ENCODE measurements around the gene IGSF23. TPM values are rescaled to one million over a fixed set of nuclear protein-coding genes. Genes with fewer than 3 reads are reported as not detected.

IGSF23 gene
- total RNA-seq, 1 donor: not detected

DNA sequence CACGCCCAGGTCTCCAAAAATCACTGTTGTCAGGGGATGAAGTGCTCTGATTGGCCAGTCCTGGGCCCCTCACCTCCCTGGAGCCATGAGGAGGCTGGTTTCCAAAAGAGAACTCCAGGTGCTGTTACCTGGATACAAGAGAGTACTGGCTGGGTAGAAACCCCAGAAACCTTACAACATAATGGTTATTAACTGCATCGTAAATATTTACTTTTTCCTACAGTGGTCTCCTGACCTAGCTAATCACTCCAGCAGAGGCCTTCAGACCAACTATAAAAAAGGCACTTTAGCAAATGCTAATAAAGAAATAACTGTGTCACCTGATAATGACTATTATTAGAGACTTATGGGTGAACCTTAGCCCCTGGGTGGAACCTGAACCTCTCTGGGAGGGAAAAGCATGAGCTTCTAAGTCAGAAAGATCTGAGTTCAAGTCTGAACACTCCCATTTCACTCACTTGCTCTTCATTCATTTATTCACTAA, 1.5 kb upstream of the IGSF23 start:
- Histone ChIP-seq H3K4me2 (ENCODE audit: insufficient read depth, low read length) (no peak overlapping the region), H3K4me3 (ENCODE audit: insufficient read depth, low read length) (no peak overlapping the region), H2AFZ (ENCODE audit: low read length) (no peak overlapping the region), H3K27ac (ENCODE audit: low read depth, low read length) (no peak overlapping the region), H3K79me2 (ENCODE audit: insufficient read depth, low read length) (no peaks in the 10 kb centered on the region), H3K36me3 (ENCODE audit: insufficient read depth, low read length) (no peaks in the 10 kb centered on the region), H4K20me1 (ENCODE audit: insufficient read depth, low read length) (no peaks in the 10 kb centered on the region), H3K4me1 (ENCODE audit: insufficient read depth, low read length) (peaks cover 17% of the 10 kb centered on the region), H3K27me3 (ENCODE audit: insufficient read depth, low read length) (no peaks in the 10 kb centered on the region), H3K9me3 (ENCODE audit: low read depth, low read length) (no peaks in the 10 kb centered on the region)
- TF ChIP-seq, protein P1, sequence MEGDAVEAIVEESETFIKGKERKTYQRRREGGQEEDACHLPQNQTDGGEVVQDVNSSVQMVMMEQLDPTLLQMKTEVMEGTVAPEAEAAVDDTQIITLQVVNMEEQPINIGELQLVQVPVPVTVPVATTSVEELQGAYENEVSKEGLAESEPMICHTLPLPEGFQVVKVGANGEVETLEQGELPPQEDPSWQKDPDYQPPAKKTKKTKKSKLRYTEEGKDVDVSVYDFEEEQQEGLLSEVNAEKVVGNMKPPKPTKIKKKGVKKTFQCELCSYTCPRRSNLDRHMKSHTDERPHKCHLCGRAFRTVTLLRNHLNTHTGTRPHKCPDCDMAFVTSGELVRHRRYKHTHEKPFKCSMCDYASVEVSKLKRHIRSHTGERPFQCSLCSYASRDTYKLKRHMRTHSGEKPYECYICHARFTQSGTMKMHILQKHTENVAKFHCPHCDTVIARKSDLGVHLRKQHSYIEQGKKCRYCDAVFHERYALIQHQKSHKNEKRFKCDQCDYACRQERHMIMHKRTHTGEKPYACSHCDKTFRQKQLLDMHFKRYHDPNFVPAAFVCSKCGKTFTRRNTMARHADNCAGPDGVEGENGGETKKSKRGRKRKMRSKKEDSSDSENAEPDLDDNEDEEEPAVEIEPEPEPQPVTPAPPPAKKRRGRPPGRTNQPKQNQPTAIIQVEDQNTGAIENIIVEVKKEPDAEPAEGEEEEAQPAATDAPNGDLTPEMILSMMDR (IDR thresholded peaks at IDR 0.05; ENCODE audit: extremely low read depth, low read depth, low read length): no peak
- DNase-seq (ENCODE audit: insufficient read length, low spot score, missing footprints): no peak

DNA sequence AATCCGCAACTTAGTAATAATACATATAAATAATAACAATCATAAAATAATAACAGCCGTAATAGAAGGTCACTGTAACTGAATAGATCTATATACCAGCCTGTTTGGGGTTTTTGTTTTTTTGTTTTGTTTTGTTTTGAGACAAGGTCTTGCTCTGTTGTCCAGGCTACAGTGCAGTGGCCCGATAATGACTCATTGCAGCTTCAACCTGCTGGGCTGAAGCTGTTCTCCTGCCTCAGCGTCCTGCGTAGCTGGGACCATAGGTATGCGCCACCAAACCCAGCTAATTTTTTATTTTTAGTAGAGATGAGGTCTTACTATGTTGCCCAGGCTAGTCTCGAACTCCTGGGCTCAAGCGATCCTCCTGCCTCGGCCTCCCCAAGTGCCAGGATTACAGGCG, 950 bp downstream of the IGSF23 start:
- Histone ChIP-seq H4K20me1 (ENCODE audit: insufficient read depth, low read length) (no peaks in the 10 kb centered on the region), H3K79me2 (ENCODE audit: insufficient read depth, low read length) (no peaks in the 10 kb centered on the region), H3K4me2 (ENCODE audit: insufficient read depth, low read length) (no peak overlapping the region), H3K36me3 (ENCODE audit: insufficient read depth, low read length) (no peaks in the 10 kb centered on the region), H2AFZ (ENCODE audit: low read length) (no peak overlapping the region), H3K9me3 (ENCODE audit: low read depth, low read length) (no peaks in the 10 kb centered on the region), H3K27ac (ENCODE audit: low read depth, low read length) (no peak overlapping the region), H3K4me3 (ENCODE audit: insufficient read depth, low read length) (no peak overlapping the region), H3K4me1 (ENCODE audit: insufficient read depth, low read length) (peaks cover 3% of the 10 kb centered on the region), H3K27me3 (ENCODE audit: insufficient read depth, low read length) (no peaks in the 10 kb centered on the region)
- no peak for DNase-seq (ENCODE audit: insufficient read length, low spot score, missing footprints)
- TF ChIP-seq, protein P1 (IDR thresholded peaks at IDR 0.05; ENCODE audit: extremely low read depth, low read depth, low read length): no peak

DNA sequence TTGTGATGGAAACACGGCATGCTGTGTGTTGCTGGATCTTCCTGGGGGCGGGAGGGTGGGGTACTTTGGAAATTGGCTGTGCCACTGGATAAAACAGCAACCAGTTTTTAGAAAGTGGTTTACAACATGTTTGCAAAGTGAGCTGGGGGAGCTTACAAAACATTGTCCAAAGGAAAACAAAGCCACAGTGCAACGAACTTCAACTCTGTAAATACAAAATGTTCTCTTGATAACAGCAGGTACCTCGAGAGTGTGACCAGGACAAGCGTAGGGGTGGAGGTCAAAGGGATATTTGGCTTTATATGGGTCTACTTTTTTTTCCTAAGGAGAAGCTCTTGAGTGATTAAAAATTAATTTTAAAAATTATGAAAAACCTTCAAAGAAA, 2.5 kb downstream of the IGSF23 start:
- no peak overlapping the region for H3K4me3 ChIP-seq (ENCODE audit: insufficient read depth, low read length)

DNA sequence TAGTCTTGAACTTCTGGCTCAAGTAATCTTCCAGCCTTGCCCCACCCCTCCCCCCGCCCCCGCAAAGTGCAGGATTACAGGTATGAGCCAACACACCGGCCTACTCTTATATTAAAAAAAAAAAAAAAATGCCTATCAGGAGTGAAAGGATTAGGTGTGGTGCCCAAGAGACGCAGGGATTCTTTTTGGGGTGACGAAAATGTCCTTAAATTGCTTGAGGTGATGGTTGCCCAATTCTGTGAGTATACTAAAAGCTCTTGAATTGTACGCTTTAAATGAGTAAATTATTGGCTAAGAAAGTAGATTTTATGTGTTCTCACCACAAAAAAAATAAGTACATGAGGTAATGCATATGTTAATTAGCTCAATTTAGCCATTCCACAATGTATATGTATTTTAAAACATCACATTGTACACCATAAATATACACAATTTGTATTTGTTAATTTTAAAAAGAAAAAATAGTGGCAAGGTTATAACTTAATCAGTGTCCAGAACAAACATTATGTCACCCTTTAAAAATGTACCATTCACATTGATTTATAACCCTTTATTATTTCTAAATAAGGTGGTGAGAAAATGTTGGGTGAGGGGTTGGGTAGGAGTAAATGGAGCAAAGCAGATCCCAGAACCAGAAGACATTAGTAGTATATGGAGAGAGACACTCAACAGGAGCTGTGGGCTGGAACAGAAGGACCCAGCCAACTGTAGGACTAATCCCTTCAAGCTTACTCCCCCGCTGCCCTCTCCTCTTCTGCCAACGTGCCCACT, 3.9 kb downstream of the IGSF23 start:
- TF ChIP-seq, protein P1 (IDR thresholded peaks at IDR 0.05; ENCODE audit: extremely low read depth, low read depth, low read length): no peak
- Histone ChIP-seq H3K27ac (ENCODE audit: low read depth, low read length) (no peak overlapping the region), H3K79me2 (ENCODE audit: insufficient read depth, low read length) (no peaks in the 10 kb centered on the region), H2AFZ (ENCODE audit: low read length) (no peak overlapping the region), H4K20me1 (ENCODE audit: insufficient read depth, low read length) (no peaks in the 10 kb centered on the region), H3K27me3 (ENCODE audit: insufficient read depth, low read length) (no peaks in the 10 kb centered on the region), H3K4me2 (ENCODE audit: insufficient read depth, low read length) (no peak overlapping the region), H3K9me3 (ENCODE audit: low read depth, low read length) (no peaks in the 10 kb centered on the region), H3K4me1 (ENCODE audit: insufficient read depth, low read length) (peaks cover 3% of the 10 kb centered on the region), H3K4me3 (ENCODE audit: insufficient read depth, low read length) (no peak overlapping the region), H3K36me3 (ENCODE audit: insufficient read depth, low read length) (no peaks in the 10 kb centered on the region)
- DNase-seq (ENCODE audit: insufficient read length, low spot score, missing footprints): no peak

More for the DNA sequence above, 2.5 kb downstream of the IGSF23 start:
- Histone ChIP-seq H3K4me2 (ENCODE audit: insufficient read depth, low read length) (no peak overlapping the region), H3K4me1 (ENCODE audit: insufficient read depth, low read length) (peaks cover 3% of the 10 kb centered on the region), H3K27ac (ENCODE audit: low read depth, low read length) (no peak overlapping the region), H4K20me1 (ENCODE audit: insufficient read depth, low read length) (no peaks in the 10 kb centered on the region), H3K36me3 (ENCODE audit: insufficient read depth, low read length) (no peaks in the 10 kb centered on the region), H3K79me2 (ENCODE audit: insufficient read depth, low read length) (no peaks in the 10 kb centered on the region), H3K27me3 (ENCODE audit: insufficient read depth, low read length) (no peaks in the 10 kb centered on the region), H3K9me3 (ENCODE audit: low read depth, low read length) (no peaks in the 10 kb centered on the region), H2AFZ (ENCODE audit: low read length) (no peak overlapping the region)
- no peak for DNase-seq (ENCODE audit: insufficient read length, low spot score, missing footprints)
- TF ChIP-seq, protein P1 (IDR thresholded peaks at IDR 0.05; ENCODE audit: extremely low read depth, low read depth, low read length): no peak
